ENCODE measurements around the gene MYRFL. TPM values are rescaled to one million over a fixed set of nuclear protein-coding genes. Genes with fewer than 3 reads are reported as not detected.

MYRFL gene
- total and polyA plus RNA-seq, 2 of the 8 experiments (the other 6 are each of a cell fraction or from before 2014, with no cell fraction given), result 1.1 to 2.0 TPM

DNA sequence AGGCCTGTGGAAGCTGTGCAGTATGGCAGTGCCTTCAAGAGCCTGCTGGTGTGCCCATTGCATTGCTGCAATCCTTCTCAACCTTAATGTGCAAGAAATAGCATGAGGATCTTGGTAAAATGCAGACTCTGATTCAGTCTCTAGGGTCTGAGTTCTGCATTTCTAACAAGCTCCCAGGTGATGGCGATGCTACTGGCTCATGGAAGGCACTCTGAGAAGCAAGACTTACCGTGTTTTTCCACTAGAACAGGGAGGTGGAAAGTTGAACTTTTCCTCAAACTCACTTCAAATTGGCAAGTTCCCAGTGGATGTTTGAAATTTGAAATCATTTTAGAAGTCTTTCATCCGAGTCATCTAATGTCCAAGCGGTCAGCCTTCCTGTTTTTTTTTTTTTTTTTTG, 55.5 kb downstream of the MYRFL start (continued):
- TF ChIP-seq, protein P1, sequence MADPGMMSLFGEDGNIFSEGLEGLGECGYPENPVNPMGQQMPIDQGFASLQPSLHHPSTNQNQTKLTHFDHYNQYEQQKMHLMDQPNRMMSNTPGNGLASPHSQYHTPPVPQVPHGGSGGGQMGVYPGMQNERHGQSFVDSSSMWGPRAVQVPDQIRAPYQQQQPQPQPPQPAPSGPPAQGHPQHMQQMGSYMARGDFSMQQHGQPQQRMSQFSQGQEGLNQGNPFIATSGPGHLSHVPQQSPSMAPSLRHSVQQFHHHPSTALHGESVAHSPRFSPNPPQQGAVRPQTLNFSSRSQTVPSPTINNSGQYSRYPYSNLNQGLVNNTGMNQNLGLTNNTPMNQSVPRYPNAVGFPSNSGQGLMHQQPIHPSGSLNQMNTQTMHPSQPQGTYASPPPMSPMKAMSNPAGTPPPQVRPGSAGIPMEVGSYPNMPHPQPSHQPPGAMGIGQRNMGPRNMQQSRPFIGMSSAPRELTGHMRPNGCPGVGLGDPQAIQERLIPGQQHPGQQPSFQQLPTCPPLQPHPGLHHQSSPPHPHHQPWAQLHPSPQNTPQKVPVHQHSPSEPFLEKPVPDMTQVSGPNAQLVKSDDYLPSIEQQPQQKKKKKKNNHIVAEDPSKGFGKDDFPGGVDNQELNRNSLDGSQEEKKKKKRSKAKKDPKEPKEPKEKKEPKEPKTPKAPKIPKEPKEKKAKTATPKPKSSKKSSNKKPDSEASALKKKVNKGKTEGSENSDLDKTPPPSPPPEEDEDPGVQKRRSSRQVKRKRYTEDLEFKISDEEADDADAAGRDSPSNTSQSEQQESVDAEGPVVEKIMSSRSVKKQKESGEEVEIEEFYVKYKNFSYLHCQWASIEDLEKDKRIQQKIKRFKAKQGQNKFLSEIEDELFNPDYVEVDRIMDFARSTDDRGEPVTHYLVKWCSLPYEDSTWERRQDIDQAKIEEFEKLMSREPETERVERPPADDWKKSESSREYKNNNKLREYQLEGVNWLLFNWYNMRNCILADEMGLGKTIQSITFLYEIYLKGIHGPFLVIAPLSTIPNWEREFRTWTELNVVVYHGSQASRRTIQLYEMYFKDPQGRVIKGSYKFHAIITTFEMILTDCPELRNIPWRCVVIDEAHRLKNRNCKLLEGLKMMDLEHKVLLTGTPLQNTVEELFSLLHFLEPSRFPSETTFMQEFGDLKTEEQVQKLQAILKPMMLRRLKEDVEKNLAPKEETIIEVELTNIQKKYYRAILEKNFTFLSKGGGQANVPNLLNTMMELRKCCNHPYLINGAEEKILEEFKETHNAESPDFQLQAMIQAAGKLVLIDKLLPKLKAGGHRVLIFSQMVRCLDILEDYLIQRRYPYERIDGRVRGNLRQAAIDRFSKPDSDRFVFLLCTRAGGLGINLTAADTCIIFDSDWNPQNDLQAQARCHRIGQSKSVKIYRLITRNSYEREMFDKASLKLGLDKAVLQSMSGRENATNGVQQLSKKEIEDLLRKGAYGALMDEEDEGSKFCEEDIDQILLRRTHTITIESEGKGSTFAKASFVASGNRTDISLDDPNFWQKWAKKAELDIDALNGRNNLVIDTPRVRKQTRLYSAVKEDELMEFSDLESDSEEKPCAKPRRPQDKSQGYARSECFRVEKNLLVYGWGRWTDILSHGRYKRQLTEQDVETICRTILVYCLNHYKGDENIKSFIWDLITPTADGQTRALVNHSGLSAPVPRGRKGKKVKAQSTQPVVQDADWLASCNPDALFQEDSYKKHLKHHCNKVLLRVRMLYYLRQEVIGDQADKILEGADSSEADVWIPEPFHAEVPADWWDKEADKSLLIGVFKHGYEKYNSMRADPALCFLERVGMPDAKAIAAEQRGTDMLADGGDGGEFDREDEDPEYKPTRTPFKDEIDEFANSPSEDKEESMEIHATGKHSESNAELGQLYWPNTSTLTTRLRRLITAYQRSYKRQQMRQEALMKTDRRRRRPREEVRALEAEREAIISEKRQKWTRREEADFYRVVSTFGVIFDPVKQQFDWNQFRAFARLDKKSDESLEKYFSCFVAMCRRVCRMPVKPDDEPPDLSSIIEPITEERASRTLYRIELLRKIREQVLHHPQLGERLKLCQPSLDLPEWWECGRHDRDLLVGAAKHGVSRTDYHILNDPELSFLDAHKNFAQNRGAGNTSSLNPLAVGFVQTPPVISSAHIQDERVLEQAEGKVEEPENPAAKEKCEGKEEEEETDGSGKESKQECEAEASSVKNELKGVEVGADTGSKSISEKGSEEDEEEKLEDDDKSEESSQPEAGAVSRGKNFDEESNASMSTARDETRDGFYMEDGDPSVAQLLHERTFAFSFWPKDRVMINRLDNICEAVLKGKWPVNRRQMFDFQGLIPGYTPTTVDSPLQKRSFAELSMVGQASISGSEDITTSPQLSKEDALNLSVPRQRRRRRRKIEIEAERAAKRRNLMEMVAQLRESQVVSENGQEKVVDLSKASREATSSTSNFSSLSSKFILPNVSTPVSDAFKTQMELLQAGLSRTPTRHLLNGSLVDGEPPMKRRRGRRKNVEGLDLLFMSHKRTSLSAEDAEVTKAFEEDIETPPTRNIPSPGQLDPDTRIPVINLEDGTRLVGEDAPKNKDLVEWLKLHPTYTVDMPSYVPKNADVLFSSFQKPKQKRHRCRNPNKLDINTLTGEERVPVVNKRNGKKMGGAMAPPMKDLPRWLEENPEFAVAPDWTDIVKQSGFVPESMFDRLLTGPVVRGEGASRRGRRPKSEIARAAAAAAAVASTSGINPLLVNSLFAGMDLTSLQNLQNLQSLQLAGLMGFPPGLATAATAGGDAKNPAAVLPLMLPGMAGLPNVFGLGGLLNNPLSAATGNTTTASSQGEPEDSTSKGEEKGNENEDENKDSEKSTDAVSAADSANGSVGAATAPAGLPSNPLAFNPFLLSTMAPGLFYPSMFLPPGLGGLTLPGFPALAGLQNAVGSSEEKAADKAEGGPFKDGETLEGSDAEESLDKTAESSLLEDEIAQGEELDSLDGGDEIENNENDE (IDR thresholded peaks at IDR 0.05; ENCODE audit: insufficient replicate concordance, low read length), result no peak
- TF ChIP-seq POLR2AphosphoS5 (IDR thresholded peaks at IDR 0.05; ENCODE audit: low read depth, low read length) (no peak), CTCF (IDR thresholded peaks at IDR 0.05; ENCODE audit: control extremely low read depth in 1 of 3, insufficient read depth in 1 of 3, low read depth in 1 of 3, low read length in 3 of 3) (peak in 2 of 3 experiments; percentile 54 to 65; a peak in 3 of 4 replicates)
